HepG2 (cell line): ENCODE measurements around the gene HLA-DMB. TPM values are rescaled to one million over a fixed set of nuclear protein-coding genes. Genes with fewer than 3 reads are reported as not detected.

Experiments used
- CREM ChIP-seq, 2 experiments: sonication (generic) in 1 of 2; formaldehyde crosslinking in 1 of 2; IDR thresholded peaks; 2 replicates each; pipeline versions ENCODE4 v1.4.0 to v1.6.1; 2016 to 2020; ENCODE audit warnings: antibody characterized with exemption in 1 of 2, mild to moderate bottlenecking in 1 of 2, missing genetic modification reagents in 1 of 2
- FOXO1 ChIP-seq: sonication (generic); formaldehyde crosslinking; IDR thresholded peaks from 2 replicates; pipeline ENCODE4 v1.4.0; 2020; ENCODE audit warnings: missing genetic modification reagents
- HINFP ChIP-seq: sonication (generic); formaldehyde crosslinking; IDR thresholded peaks from 2 replicates; pipeline ENCODE4 v1.4.0; 2020; ENCODE audit warnings: low read depth, mild to moderate bottlenecking, missing genetic modification reagents
- HMGA1 ChIP-seq: sonication (generic); formaldehyde crosslinking; conservative IDR thresholded peaks from 2 replicates; pipeline ENCODE4 v1.4.0; 2020; ENCODE audit warnings: missing genetic modification reagents
- MAFG ChIP-seq: sonication (generic); formaldehyde crosslinking; IDR thresholded peaks from 2 replicates; pipeline ENCODE4 v1.5.1; 2020; ENCODE audit warnings: mild to moderate bottlenecking, missing genetic modification reagents
- NFYC ChIP-seq: IDR thresholded peaks from 2 replicates; pipeline ENCODE4 v1.6.1; 2016; ENCODE audit warnings: missing genetic modification reagents, missing compliant biosample characterization
- PLRG1 ChIP-seq: fragments of 450-650 bp; conservative IDR thresholded peaks from 2 replicates; pipeline ENCODE4 v1.6.1; 2016
- POLR2AphosphoS5 ChIP-seq: IDR thresholded peaks from 2 replicates; pipeline ENCODE4 v1.6.1; 2012; ENCODE audit warnings: low read depth, low read length
- RARG ChIP-seq: sonication (generic); formaldehyde crosslinking; IDR thresholded peaks from 2 replicates; pipeline ENCODE4 v1.4.0; 2020; ENCODE audit warnings: low read depth, mild to moderate bottlenecking, missing genetic modification reagents
- RBAK ChIP-seq: sonication (generic); formaldehyde crosslinking; IDR thresholded peaks from 2 replicates; pipeline ENCODE4 v1.5.1; 2020; ENCODE audit warnings: mild to moderate bottlenecking, missing genetic modification reagents
- RCOR2 ChIP-seq: IDR thresholded peaks from 2 replicates; pipeline ENCODE4 v1.6.1; 2016; ENCODE audit warnings: missing biosample characterization, missing genetic modification reagents
- SYNCRIP ChIP-seq: fragments of 200-400 bp; formaldehyde crosslinking; IDR thresholded peaks from 2 replicates; pipeline ENCODE4 v1.6.1; 2018; ENCODE audit warnings: mild to moderate bottlenecking, low read depth, low read length; ENCODE audit not compliant: insufficient read depth
- TIGD3 ChIP-seq: sonication (generic); formaldehyde crosslinking; IDR thresholded peaks from 2 replicates; pipeline ENCODE4 v1.5.1; 2020; ENCODE audit warnings: mild to moderate bottlenecking, missing genetic modification reagents, borderline replicate concordance
- ZKSCAN8 ChIP-seq: IDR thresholded peaks from 2 replicates; pipeline ENCODE4 v1.6.1; 2016; ENCODE audit warnings: borderline replicate concordance, missing genetic modification reagents, missing compliant biosample characterization
- ZNF143 ChIP-seq: sonication (generic); formaldehyde crosslinking; IDR thresholded peaks from 2 replicates; pipeline ENCODE4 v1.4.0; 2020; ENCODE audit warnings: missing genetic modification reagents
- ZNF451 ChIP-seq: sonication (generic); formaldehyde crosslinking; IDR thresholded peaks from 2 replicates; pipeline ENCODE4 v1.5.0; 2020; ENCODE audit warnings: mild to moderate bottlenecking, missing genetic modification reagents
- ZNF530 ChIP-seq: sonication (generic); formaldehyde crosslinking; IDR thresholded peaks from 2 replicates; pipeline ENCODE4 v1.5.0; 2020; ENCODE audit warnings: low read depth, mild to moderate bottlenecking, missing genetic modification reagents
- ZNF549 ChIP-seq: sonication (generic); formaldehyde crosslinking; IDR thresholded peaks from 2 replicates; pipeline ENCODE4 v1.5.0; 2020; ENCODE audit warnings: missing genetic modification reagents
- ZNF83 ChIP-seq: sonication (generic); formaldehyde crosslinking; IDR thresholded peaks from 2 replicates; pipeline ENCODE4 v1.4.0; 2020; ENCODE audit warnings: missing genetic modification reagents, mild to moderate bottlenecking, borderline replicate concordance
- polyA plus RNA-seq, 8 experiments: library from polyadenylated mRNA; depleted of rRNA in 3 of 8; stranded (reverse) in 7 of 8; unstranded in 1 of 8; fragments of >200 nt; fragmentation: Illumina TruSeq in 4 of 8; extraction: Trizol in 4 of 8; gene quantifications; 2 replicates each; pipeline versions ENCODE4 v1.2.1 to v1.2.3, GENCODE V29; 2011 to 2016; ENCODE audit warnings: low read depth in 4 of 8, missing spikeins in 1 of 8, mixed read lengths in 1 of 8; ENCODE audit not compliant: insufficient read depth in 1 of 8
- total RNA-seq, 5 experiments: library from RNA; depleted of rRNA; stranded (reverse); fragments of >200 nt; fragmentation: Illumina TruSeq; extraction: Trizol; gene quantifications; 2 replicates each; pipeline ENCODE4 v1.2.3, GENCODE V29; 2016; ENCODE audit warnings: low read depth in 1 of 5
- TF ChIP-seq, protein P1 (sequence below): sonication (generic); formaldehyde crosslinking; IDR thresholded peaks from 2 replicates; pipeline ENCODE4 v1.5.0; 2020; ENCODE audit warnings: mild to moderate bottlenecking, missing genetic modification reagents
- TF ChIP-seq, protein P2 (sequence below): sonication (generic); formaldehyde crosslinking; IDR thresholded peaks from 2 replicates; pipeline ENCODE4 v1.4.0; 2020; ENCODE audit warnings: missing genetic modification reagents
- TF ChIP-seq, protein P3 (sequence below): sonication (generic); formaldehyde crosslinking; IDR thresholded peaks from 2 replicates; pipeline ENCODE4 v1.8.0; 2022; ENCODE audit warnings: missing genetic modification reagents, mild to moderate bottlenecking, borderline replicate concordance

The HLA-DMB gene
- total and polyA plus RNA-seq, 2 of the 13 experiments (the other 11 are each of a cell fraction or from before 2014, with no cell fraction given) = not detected

DNA sequence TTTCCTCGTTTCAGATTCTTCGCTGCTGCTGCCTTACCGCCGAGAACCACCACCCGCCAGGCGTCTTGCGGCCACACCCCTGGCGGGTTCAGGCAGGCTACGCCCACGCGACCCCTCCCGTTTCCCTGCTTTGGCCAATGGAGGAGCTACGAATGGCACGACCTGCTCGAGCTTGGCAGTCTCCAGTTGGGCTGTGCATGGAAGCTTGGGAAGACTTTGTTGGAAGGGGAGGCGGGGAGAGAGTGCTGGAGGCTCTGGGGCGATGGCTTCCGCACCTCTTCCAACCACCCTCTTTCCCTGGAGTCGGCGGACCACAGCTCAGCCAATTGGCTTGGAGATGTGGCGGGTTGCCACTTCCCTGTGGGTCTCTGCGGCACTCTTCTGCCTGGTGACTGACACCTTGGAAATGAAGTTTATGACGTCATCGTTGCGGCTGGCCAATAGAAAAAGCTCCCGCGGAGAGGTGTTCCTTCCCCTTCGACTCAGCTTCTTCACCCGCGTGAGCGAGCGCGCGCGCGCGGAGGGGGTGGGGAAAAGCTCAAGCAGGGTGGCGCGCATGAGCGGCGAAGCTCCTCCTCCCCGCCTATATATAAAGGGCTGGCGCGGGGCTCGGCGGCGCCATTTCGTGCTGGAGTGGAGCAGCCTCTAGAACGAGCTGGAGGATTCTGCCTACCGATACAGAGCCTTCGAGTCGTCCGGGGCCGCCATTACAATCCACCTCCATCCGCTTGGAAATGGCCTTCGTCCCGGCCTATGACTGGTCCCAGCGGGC, 30.9 kb upstream of the HLA-DMB start (continued):
- TF ChIP-seq ZKSCAN8 (CRISPR knock-in tag) = peak; percentile 64; the same call in 1 of the 2 replicates
- TF ChIP-seq RARG (CRISPR knock-in tag) = no peak
- TF ChIP-seq, protein P1, sequence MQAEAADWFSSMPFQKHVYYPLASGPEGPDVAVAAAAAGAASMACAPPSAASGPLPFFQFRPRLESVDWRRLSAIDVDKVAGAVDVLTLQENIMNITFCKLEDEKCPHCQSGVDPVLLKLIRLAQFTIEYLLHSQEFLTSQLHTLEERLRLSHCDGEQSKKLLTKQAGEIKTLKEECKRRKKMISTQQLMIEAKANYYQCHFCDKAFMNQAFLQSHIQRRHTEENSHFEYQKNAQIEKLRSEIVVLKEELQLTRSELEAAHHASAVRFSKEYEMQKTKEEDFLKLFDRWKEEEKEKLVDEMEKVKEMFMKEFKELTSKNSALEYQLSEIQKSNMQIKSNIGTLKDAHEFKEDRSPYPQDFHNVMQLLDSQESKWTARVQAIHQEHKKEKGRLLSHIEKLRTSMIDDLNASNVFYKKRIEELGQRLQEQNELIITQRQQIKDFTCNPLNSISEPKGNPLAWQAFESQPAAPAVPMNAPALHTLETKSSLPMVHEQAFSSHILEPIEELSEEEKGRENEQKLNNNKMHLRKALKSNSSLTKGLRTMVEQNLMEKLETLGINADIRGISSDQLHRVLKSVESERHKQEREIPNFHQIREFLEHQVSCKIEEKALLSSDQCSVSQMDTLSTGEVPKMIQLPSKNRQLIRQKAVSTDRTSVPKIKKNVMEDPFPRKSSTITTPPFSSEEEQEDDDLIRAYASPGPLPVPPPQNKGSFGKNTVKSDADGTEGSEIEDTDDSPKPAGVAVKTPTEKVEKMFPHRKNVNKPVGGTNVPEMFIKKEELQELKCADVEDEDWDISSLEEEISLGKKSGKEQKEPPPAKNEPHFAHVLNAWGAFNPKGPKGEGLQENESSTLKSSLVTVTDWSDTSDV = no peak
- TF ChIP-seq ZNF143 = no peak; the same call in none of the 2 replicates
- no peak for TF ChIP-seq HMGA1 (CRISPR knock-in tag)
- no peak for TF ChIP-seq SYNCRIP
- TF ChIP-seq TIGD3 (CRISPR knock-in tag) = no peak
- TF ChIP-seq MAFG (CRISPR knock-in tag) = no peak
- peak; percentile 38; the same call in 1 of the 2 replicates for TF ChIP-seq ZNF451 (CRISPR knock-in tag)
- peak; percentile 89 for TF ChIP-seq NFYC (CRISPR knock-in tag)
- no peak for TF ChIP-seq RCOR2 (CRISPR knock-in tag)
- TF ChIP-seq CREM (IDR thresholded peaks at IDR 0.05) = peak; percentile 94
- TF ChIP-seq CREM (CRISPR knock-in tag; IDR thresholded peaks at IDR 0.05) = 0 out of 2 replicates have a peak, but pooled peaks have one; percentile 25
- no peak for TF ChIP-seq RBAK (CRISPR knock-in tag)
- TF ChIP-seq ZNF549 (CRISPR knock-in tag) = no peak; the same call in 1 of the 2 replicates
- no peak for TF ChIP-seq PLRG1
- peak; percentile 99 for TF ChIP-seq POLR2AphosphoS5
- TF ChIP-seq, protein P2, sequence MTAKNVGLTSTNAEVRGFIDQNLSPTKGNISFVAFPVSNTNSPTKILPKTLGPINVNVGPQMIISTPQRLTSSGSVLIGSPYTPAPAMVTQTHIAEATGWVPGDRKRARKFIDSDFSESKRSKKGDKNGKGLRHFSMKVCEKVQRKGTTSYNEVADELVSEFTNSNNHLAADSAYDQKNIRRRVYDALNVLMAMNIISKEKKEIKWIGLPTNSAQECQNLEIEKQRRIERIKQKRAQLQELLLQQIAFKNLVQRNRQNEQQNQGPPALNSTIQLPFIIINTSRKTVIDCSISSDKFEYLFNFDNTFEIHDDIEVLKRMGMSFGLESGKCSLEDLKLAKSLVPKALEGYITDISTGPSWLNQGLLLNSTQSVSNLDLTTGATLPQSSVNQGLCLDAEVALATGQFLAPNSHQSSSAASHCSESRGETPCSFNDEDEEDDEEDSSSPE = peak; percentile 97
- TF ChIP-seq FOXO1 (CRISPR knock-in tag) = no peak; the same call in 1 of the 2 replicates
- TF ChIP-seq, protein P3, sequence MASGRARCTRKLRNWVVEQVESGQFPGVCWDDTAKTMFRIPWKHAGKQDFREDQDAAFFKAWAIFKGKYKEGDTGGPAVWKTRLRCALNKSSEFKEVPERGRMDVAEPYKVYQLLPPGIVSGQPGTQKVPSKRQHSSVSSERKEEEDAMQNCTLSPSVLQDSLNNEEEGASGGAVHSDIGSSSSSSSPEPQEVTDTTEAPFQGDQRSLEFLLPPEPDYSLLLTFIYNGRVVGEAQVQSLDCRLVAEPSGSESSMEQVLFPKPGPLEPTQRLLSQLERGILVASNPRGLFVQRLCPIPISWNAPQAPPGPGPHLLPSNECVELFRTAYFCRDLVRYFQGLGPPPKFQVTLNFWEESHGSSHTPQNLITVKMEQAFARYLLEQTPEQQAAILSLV = no peak
- no peak; the same call in 1 of the 2 replicates for TF ChIP-seq HINFP (CRISPR knock-in tag)
- TF ChIP-seq ZNF83 (CRISPR knock-in tag) = 0 out of 2 replicates have a peak, but pooled peaks have one; percentile 81
- TF ChIP-seq ZNF530 (CRISPR knock-in tag) = no peak
